HG02885 (cell line): ENCODE measurements around the gene APOM.
A peak's percentile ranks its signal among the peaks of the same experiment; 100 is the strongest.

Source experiments
- ATAC-seq: cut with Tn5 transposase; IDR thresholded peaks from one replicate; pipeline ENCODE4 v1.9.1; 2021; ENCODE audit warnings: mild to moderate bottlenecking; ENCODE audit not compliant: unreplicated experiment, poor library complexity

APOM gene

GRCh38 chr6:31655349-31656237, at the start of gene APOM:
Gene APOM, plus strand, starts transcription at chr6:31655894. Its CDS starts 73 bp downstream, at chr6:31655967.
- ATAC-seq: no peak

DNA sequence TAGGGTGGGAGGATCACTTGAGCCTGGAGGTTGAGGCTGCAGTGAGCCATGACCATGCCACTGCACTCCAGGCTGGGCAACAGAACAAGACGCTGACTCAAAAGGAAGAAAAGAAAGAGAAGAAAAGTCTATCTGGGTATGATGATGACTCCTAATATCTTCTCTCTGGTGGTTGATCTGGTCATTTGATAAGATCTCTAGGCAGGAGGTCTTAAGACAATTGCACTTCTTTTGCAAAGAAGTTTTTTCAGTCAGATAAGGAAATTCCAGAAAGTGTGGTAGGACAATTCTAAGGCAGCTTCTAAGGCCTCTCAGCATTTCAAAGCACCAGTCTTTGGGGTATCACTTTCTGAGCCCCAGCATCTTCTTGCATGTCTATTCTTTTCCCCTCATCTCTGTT, 48.4 kb upstream of the APOM start:
- no peak for ATAC-seq

DNA sequence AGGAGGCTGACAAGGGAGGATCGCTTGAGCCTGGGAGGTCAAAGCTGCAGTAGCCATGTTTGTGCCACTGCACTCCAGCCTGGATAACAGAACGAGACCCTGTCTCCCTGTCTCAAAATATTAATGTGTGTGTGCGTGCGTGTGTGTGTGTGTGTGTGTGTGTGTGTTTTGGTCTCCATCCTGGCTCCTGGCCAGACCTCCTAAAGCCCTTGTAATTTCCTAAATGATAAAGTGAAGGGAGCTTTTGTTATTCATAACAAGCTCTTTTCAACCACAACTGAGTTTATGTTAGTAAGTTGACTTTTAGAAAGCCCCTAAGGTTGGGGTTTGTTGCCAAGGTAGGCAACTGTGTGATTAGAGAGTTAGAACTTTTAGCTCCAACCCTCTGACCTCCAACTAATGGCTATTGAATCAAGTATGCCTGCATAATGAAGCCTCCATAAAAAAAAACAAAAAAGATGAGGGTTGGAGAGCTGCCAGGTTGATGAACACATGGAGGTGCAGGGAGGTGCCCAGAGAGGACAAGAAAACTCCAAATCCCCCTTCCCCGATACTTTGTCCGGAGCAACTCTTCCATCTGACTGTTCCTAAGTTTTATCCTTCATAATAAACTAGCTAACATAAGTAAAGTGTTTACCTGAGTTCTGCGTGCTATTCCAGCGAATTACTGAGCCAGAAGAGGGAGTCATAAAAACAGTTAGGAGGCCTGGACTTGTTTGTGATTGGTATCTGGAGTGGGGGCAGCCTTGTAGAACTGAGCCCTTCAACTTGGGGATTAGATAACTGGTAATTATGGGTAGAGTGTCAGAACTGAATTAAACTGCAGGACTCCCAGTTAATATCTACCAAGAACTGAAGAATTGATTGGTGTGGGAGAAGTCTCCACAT, 45.9 kb upstream of the APOM start:
- no peak for ATAC-seq

DNA sequence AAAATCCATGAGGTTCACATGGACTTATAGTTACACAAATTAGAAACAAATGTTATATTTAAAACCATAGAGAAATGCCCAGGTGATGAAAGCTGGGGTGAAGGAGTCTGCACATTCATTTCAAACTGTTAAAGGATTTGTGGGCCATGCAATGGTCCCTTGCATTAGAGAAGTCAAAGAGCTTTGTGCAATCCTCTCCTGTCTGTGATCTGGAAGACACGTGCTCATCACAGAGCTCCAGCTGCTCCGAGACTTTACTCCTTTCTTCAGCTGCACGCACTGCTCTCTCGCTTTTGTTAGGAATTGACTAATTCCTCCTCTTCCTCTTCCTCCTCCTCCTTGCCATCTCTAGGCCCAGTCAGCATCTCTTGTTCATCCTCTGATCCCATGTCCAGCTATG, 44.7 kb upstream of the APOM start:
- no peak for ATAC-seq

DNA sequence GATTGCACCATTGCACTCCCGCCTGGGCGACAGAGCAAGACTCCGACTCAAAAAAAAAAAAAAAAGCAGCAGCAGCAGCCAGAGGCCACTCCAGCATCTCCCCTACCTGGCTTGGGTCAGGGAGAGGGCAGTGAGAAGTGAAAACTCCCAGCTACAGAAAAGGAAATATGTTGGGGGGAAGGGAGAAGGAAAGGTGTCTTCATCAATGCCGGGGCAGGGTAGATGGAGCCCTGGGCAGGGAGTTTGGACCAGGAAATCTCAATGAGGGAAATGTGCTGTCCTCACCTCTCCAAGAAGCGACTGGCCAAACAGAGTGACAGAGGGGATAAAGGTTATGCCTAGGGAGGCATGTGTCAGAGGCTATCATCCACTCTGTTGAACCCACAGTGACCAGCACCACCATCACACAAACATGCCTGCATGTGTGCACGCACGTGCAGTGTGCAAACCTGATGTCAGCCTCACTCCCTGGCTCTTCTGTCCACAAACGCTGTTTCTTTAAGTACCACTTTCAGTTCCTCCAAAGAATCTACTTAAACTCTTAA, 41.5 kb upstream of the APOM start:
- no peak for ATAC-seq

DNA sequence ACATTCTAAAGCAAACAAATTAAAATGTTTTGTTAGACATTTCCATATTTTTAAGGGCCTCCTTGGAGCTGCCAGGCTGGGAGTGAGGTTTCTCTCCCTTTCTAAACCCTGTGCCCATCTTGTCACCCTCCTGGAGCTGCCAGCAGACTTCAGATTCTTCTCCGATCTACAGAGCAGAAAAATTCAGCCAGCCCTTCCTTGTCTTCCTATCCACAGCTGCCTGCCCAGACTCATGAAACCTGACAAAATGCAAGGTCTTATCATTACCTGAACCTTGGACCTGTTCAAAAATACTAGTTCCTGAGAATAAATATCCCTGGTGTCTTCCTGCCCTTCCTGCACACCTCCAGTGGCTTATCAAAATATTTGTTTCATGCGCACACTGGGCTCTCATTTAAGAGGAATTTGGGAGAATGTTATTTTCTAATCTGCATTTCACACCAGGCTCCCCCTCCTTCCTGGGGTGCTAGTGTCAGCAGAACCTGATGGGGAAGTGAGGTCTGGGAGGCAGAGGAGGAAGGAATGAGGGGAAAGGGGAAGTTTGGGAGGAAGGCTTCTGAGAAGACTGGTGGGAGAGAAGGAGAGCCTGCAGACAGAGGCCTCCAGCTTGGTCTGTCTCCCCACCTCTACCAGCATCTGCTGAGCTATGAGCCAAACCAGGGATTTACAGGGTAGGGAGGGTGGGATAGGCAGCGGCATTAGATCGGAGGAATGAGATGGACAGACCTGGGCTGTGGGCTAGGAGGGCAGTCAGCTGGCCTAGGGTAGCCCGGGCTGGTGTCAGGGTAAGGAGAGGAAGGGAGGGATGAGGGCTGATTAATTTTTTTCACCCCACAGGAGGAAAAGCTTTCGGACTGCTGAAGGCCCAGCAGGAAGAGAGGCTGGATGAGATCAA, 40.8 kb upstream of the APOM start, which contains the start of gene AIF1:
Gene AIF1 (plus strand): TSS at position 551 of the 895 bp plus-strand sequence. CDS start 96 bp downstream, at position 647.
- ATAC-seq: no peak

GRCh38 chr6:31615748-31616147, 39.9 kb upstream of the APOM start:
- no peak for ATAC-seq

- no peak for ATAC-seq
These were observed 38.7 kb upstream of the APOM start for GRCh38 chr6:31617010-31617409.

DNA sequence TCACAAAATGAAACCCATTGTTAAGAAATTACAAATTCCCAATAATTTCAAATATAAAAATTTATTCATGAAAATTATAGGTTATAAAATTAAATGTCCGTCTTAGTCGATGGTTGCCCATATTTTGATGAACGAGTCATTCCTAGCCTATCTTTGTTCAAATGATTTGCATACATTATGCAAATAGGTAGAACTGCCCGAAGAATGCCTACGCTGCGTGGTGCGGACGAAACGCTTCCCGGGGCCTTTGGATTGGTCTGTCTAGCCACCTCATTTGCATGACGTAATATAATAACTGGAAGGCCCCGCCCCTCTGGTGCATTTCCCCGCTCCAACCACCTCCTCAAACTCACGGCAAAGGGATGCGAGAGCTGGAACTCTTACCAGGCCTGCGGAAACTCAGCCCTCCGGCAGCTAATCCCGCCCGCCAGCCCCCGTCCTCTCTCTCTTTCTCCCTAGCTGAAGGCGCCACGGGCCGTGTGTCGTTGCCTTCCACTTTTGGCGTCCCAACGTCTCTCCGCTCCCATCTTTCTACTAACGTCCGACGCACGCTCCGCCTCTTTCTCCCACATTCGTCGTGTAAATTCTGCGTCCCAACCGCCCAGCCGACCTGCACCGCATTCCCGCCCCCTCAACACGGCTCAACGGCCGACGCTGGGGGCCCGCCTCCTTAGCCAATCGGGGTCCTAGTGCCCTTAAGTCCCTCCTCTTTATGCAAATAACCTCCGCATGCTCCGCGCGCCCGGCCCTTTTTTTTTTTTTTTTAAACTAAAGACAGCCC, 35.7 kb upstream of the APOM start:
- ATAC-seq: peak; percentile 85

- peak; percentile 65 for ATAC-seq
These were observed 34.9 kb upstream of the APOM start, which contains the start of gene PRRC2A for GRCh38 chr6:31620586-31621319. Gene PRRC2A, plus strand, starts transcription at chr6:31620715. Its CDS starts 2,075 bp downstream, at chr6:31622790.

DNA sequence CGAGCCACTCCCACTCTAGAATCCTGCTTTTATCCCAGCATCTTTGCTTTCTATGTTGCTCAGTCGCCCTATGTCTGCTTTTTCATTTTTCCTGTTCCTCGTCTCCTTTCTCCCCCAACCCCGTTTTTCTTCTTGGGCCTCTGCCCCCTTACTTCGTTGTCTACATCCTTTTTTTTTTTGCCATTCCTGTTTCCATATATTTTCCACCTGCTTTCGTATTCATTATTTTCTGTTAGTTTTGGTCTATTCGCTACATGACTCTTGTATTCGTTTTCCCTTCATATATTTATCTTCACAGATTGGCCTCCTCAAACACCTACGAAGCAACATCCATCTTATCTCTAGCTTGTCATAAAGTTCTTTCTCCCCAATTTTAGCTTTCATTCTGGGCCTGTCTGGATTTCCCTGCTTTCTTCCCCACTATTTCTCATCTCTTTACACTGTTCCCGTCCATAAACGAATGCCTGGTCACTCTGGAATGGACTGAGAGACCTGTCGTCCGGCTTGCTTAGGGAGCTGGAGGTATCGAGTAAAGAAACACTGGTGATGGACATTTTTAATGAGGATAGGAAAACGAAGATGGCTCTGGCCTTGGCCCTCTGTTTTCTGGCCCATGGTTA, 34.3 kb upstream of the APOM start:
- ATAC-seq: no peak

DNA sequence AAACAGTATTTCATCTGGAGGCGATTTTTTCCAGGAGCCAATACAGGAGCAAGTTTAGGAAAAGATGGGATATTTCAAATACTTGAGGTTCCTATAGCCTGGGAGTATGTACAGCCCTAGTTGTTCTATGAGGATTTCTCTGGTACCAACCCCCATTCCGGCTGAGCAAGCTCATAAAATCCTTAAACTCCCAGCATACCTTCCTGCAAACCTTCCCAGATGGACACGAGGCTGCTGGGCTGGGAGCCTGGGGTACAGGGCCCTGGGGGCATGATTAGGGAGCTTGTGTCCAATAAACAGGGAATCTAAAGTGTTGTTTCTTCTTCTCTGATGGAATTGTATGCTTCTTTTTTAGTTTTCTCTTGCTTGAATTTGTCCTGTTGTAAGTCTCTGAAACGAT, 33.7 kb upstream of the APOM start:
- ATAC-seq: no peak

DNA sequence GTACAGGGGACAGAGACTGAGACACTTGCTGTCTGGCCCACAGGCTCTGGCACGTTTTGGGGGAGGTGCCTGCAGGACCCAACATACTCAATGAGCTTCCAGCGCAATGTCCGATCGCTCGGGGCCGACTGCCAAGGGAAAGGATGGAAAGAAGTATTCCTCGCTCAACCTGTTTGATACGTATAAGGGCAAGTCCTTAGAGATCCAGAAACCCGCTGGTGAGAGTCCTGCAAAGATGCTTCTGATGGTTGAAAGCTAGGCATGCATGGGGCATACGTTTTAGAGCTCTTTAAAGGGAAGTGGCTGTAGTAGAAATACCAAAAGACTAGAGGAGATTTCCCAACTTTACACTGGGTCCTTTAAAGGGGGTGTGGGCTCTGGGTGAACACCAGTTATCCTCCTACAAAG, 33.0 kb upstream of the APOM start:
- no peak for ATAC-seq

GRCh38 chr6:31624070-31624469, 31.6 kb upstream of the APOM start:
- no peak for ATAC-seq

DNA sequence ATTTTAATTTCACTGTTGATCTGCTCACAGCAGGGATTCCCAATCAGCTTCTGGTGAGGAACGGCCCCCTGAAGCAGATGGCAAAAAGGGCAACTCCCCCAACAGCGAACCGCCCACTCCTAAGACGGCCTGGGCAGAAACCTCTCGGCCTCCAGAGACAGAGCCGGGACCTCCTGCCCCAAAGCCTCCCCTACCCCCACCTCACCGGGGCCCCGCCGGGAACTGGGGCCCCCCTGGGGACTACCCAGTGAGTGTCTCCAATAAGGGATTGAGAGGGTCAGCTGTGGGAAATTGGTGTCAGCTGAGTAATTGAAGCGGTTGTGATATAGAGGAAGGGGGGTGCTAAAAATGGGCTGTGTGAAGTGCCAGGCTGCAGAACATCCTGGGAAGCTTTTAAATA, 28.7 kb upstream of the APOM start:
- ATAC-seq: no peak

DNA sequence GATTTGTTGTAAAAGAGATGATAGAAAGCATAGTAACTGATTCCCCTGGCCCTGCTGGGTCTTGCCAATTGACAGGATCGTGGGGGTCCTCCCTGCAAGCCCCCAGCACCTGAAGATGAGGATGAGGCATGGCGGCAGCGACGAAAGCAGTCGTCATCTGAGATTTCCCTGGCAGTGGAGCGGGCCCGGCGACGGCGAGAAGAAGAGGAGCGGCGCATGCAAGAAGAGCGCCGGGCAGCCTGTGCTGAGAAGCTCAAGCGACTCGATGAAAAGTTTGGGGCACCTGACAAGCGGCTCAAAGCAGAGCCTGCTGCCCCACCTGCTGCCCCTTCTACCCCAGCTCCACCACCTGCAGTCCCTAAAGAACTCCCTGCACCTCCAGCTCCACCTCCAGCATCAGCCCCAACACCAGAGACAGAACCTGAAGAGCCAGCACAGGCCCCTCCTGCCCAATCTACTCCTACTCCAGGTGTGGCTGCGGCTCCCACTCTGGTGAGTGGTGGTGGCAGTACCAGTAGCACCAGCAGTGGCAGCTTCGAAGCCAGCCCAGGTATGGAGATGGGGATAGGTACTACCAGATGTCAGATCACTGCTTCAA, 27.9 kb upstream of the APOM start:
- ATAC-seq: no peak

DNA sequence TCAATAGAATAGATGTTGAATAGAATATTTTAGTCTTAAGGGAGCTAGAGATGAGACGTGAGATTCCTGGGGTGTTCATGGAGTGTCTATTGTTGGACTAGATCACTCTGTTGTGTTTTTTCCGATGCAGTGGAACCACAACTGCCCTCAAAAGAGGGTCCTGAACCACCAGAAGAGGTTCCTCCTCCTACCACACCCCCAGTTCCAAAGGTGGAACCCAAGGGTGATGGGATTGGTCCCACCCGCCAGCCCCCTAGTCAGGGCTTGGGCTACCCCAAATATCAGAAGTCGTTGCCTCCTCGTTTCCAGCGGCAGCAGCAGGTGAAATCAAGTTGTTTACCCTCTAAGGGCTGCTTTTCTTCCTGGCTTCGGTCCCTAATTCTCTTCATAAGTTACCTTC, 26.7 kb upstream of the APOM start:
- no peak for ATAC-seq
